Measurements from ENCODE around the gene C17orf113.
A peak's percentile ranks its signal among the peaks of the same experiment; 100 is the strongest.
"Not testable (repeated sequence)": the region's sequence is repeated elsewhere in the genome, so short reads cannot be mapped to it uniquely, and the experiment has no call there.

Gene C17orf113

DNA sequence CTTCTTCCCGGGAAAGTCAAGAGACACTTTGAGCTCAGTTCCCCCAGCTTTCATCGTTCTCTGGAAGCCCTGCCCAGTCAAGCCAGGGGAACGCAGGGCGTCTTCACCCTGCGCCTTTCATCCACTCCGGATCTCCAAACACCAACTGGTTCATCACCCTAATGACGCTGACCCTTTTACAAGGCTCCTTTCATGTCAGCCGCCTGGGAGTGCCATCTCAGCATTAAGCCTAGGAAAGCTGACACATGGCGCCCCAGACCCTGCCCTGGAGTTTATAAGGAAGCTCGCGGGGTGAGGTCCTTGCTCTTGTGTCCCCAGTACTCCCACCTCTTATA, 32.6 kb downstream of the C17orf113 start:
- Histone ChIP-seq H3K9me3 (ENCODE audit: control insufficient read depth, low read length) (no peaks in the 10 kb centered on the region), H3K27me3 (ENCODE audit: control insufficient read depth, insufficient read depth, low read length) (no peaks in the 10 kb centered on the region), H3K4me1 (ENCODE audit: control insufficient read depth, insufficient read depth, low read length) (peaks cover 29% of the 10 kb centered on the region), H3K9ac (ENCODE audit: low read length) (peak overlapping the region; percentile 98), H3K4me3 (ENCODE audit: low read length) (peak overlapping the region; percentile 88), H3K36me3 (ENCODE audit: control insufficient read depth, insufficient read depth, low read length) (peaks cover 8% of the 10 kb centered on the region)

GRCh38 chr17:42016941-42017865, 33.2 kb downstream of the C17orf113 start, which contains the start of gene DNAJC7:
Gene DNAJC7 (minus strand): TSS chr17:42017439. CDS start chr17:42017416, 23 bp downstream.
- H3K4me1 ChIP-seq (ENCODE audit: control insufficient read depth, insufficient read depth, low read length), result peaks cover 33% of the 10 kb centered on the region
- H3K4me3 ChIP-seq (ENCODE audit: low read length), result peak within 1 kb of the TSS; percentile 88
- H3K9me3 ChIP-seq (ENCODE audit: control insufficient read depth, low read length), result no peaks in the 10 kb centered on the region
- H3K9ac ChIP-seq (ENCODE audit: low read length), result peak within 1 kb of the TSS; percentile 98
- H3K27me3 ChIP-seq (ENCODE audit: control insufficient read depth, insufficient read depth, low read length), result no peaks in the 10 kb centered on the region
- peaks cover 2% of the 10 kb centered on the region for H3K36me3 ChIP-seq (ENCODE audit: control insufficient read depth, insufficient read depth, low read length)

- peaks cover 33% of the 10 kb centered on the region for H3K4me1 ChIP-seq (ENCODE audit: control insufficient read depth, insufficient read depth, low read length)
- no peaks in the 10 kb centered on the region for H3K9me3 ChIP-seq (ENCODE audit: control insufficient read depth, low read length)
- peak overlapping the region; percentile 98 for H3K9ac ChIP-seq (ENCODE audit: low read length)
- H3K27me3 ChIP-seq (ENCODE audit: control insufficient read depth, insufficient read depth, low read length), result no peaks in the 10 kb centered on the region
- no peaks in the 10 kb centered on the region for H3K36me3 ChIP-seq (ENCODE audit: control insufficient read depth, insufficient read depth, low read length)
- H3K4me3 ChIP-seq (ENCODE audit: low read length), result peak overlapping the region; percentile 88
Observed at GRCh38 chr17:42016411-42016831, 34.0 kb downstream of the C17orf113 start.

GRCh38 chr17:42013740-42014139, 36.7 kb downstream of the C17orf113 start:
- not testable (repeated sequence) for H3K4me3 ChIP-seq (ENCODE audit: low read length); H3K9me3 ChIP-seq (ENCODE audit: control insufficient read depth, low read length); H3K36me3 ChIP-seq (ENCODE audit: control insufficient read depth, insufficient read depth, low read length); H3K27me3 ChIP-seq (ENCODE audit: control insufficient read depth, insufficient read depth, low read length); H3K9ac ChIP-seq (ENCODE audit: low read length)
- H3K4me1 ChIP-seq (ENCODE audit: control insufficient read depth, insufficient read depth, low read length), result peaks cover 23% of the 10 kb centered on the region

DNA sequence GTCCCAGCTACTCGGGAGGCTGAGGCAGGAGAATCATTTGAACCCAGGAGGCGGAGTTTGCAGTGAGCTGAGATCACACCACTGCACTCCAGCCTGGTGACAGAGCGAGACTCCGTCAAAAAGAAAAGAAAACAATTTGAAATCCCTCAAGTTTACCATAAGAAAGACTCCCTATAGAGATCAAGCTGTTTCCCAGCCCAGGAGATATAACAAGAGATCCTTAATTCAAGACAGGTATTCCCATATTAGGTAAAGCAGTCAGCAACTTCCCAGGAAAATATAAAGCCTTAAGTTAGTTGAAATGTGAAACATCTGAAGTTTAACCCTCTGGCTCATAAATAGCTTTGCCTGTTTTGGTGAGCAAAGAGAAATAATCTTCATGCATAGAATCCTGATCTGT, 38.0 kb downstream of the C17orf113 start:
- not testable (repeated sequence) for H3K36me3 ChIP-seq (ENCODE audit: control insufficient read depth, insufficient read depth, low read length); H3K9me3 ChIP-seq (ENCODE audit: control insufficient read depth, low read length); H3K9ac ChIP-seq (ENCODE audit: low read length); H3K27me3 ChIP-seq (ENCODE audit: control insufficient read depth, insufficient read depth, low read length); H3K4me3 ChIP-seq (ENCODE audit: low read length)
- H3K4me1 ChIP-seq (ENCODE audit: control insufficient read depth, insufficient read depth, low read length), result peaks cover 15% of the 10 kb centered on the region

DNA sequence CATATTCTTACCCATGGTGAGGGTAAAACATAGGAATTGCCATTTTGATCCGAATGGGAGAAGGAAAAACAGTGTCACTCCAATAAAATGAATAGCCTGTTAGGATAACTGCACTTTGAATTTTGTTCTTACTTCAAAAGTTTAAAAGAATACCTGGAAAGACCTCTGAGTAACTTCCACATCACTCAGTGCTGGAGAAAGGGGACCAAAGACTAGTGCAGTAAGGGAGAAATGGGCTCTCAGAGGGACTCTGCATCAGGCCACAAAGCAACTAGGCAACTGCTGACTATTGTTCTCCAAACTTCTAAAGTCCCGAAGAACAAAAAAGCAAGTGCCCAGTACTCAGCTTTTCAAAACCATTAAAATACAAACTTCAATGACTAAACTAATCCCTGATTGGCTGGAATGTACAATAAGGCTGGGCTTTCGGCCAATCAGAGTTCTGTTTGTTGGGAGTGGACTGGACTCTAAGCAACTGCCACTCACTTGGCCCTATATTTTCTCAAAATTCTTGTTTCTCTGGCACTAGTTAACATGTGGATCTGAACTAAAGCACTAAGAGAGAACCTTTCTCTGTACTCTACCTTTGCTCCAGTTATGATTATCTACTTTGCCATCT, 39.4 kb downstream of the C17orf113 start:
- Histone ChIP-seq H3K9me3 (ENCODE audit: control insufficient read depth, low read length) (no peaks in the 10 kb centered on the region), H3K9ac (ENCODE audit: low read length) (no peak overlapping the region), H3K27me3 (ENCODE audit: control insufficient read depth, insufficient read depth, low read length) (no peaks in the 10 kb centered on the region), H3K4me1 (ENCODE audit: control insufficient read depth, insufficient read depth, low read length) (peaks cover 9% of the 10 kb centered on the region), H3K4me3 (ENCODE audit: low read length) (no peak overlapping the region), H3K36me3 (ENCODE audit: control insufficient read depth, insufficient read depth, low read length) (no peaks in the 10 kb centered on the region)

DNA sequence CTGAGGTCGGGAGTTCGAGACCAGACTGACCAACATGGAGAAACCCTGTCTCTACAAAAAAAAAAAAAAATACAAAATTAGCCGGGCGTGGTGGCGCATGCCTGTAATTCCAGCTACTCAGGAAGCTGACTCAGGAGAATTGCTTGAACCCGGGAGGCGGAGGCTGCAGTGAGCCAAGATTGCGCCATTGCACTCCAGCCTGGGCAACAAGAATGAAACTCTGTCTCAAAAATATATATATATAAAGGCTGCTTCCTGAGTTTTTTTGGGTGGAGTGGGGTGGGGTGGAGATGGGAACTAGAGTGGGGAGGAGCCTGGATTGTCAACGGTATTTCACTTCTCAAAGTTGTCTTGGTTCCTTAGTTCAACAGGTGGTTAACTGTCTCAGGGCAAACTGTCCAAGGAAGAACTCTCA, 40.1 kb downstream of the C17orf113 start:
- not testable (repeated sequence) for H3K9me3 ChIP-seq (ENCODE audit: control insufficient read depth, low read length); H3K36me3 ChIP-seq (ENCODE audit: control insufficient read depth, insufficient read depth, low read length); H3K9ac ChIP-seq (ENCODE audit: low read length); H3K4me1 ChIP-seq (ENCODE audit: control insufficient read depth, insufficient read depth, low read length); H3K4me3 ChIP-seq (ENCODE audit: low read length); H3K27me3 ChIP-seq (ENCODE audit: control insufficient read depth, insufficient read depth, low read length)

DNA sequence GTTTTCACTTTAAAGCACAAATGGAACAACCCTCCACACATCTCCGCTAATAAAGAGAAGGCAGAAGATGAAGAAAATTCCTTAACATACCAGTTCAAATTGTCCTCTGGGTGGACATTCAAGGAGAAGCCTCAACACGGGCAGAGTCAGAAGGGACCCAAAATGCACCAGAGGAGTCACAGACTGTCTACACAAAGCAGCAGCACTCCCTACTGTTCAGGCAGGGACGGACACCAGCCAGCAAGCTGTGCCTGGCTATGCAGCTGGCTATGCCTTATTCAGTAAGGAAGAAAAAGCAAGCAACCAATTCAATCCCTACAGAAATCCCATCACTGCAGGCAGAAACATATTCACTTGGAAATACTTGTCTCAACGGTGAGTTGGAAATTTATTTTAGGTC, 41.2 kb downstream of the C17orf113 start:
- Histone ChIP-seq H3K4me3 (ENCODE audit: low read length) (no peak overlapping the region), H3K36me3 (ENCODE audit: control insufficient read depth, insufficient read depth, low read length) (no peaks in the 10 kb centered on the region), H3K27me3 (ENCODE audit: control insufficient read depth, insufficient read depth, low read length) (no peaks in the 10 kb centered on the region), H3K9me3 (ENCODE audit: control insufficient read depth, low read length) (no peaks in the 10 kb centered on the region), H3K9ac (ENCODE audit: low read length) (no peak overlapping the region), H3K4me1 (ENCODE audit: control insufficient read depth, insufficient read depth, low read length) (peaks cover 13% of the 10 kb centered on the region)

- Histone ChIP-seq H3K27me3 (ENCODE audit: control insufficient read depth, insufficient read depth, low read length) (no peaks in the 10 kb centered on the region), H3K9me3 (ENCODE audit: control insufficient read depth, low read length) (no peaks in the 10 kb centered on the region), H3K4me1 (ENCODE audit: control insufficient read depth, insufficient read depth, low read length) (peaks cover 36% of the 10 kb centered on the region), H3K9ac (ENCODE audit: low read length) (no peak overlapping the region), H3K36me3 (ENCODE audit: control insufficient read depth, insufficient read depth, low read length) (no peaks in the 10 kb centered on the region), H3K4me3 (ENCODE audit: low read length) (no peak overlapping the region)
Observed at GRCh38 chr17:42005166-42005565, 45.2 kb downstream of the C17orf113 start.

DNA sequence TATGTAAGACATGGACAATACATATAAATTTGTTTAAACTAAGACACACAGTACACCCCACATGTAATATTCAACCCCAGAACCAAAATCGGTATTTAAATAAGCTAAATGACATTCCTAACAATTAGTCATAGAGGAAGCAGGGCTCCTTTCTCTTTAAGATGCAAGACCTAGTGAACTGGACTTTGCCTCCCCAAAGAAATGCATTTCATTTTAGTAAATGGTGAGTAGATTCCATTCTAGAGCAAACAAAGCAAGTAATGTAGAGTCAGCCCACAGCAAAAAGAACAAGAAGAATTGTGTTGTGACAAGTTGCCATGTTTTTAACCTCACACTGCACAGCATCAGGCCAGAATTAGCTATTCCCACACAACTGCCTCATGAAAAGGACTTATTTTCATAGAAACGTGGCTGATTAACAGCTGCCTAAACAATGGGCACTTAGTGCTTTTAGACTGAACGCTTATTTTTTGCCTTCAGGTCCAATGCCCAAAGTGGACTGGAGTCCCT, 47.6 kb downstream of the C17orf113 start:
- H3K4me1 ChIP-seq (ENCODE audit: control insufficient read depth, insufficient read depth, low read length), result peaks cover 39% of the 10 kb centered on the region
- no peak overlapping the region for H3K9ac ChIP-seq (ENCODE audit: low read length)
- no peaks in the 10 kb centered on the region for H3K36me3 ChIP-seq (ENCODE audit: control insufficient read depth, insufficient read depth, low read length)
- H3K27me3 ChIP-seq (ENCODE audit: control insufficient read depth, insufficient read depth, low read length), result no peaks in the 10 kb centered on the region
- no peaks in the 10 kb centered on the region for H3K9me3 ChIP-seq (ENCODE audit: control insufficient read depth, low read length)
- no peak overlapping the region for H3K4me3 ChIP-seq (ENCODE audit: low read length)

DNA sequence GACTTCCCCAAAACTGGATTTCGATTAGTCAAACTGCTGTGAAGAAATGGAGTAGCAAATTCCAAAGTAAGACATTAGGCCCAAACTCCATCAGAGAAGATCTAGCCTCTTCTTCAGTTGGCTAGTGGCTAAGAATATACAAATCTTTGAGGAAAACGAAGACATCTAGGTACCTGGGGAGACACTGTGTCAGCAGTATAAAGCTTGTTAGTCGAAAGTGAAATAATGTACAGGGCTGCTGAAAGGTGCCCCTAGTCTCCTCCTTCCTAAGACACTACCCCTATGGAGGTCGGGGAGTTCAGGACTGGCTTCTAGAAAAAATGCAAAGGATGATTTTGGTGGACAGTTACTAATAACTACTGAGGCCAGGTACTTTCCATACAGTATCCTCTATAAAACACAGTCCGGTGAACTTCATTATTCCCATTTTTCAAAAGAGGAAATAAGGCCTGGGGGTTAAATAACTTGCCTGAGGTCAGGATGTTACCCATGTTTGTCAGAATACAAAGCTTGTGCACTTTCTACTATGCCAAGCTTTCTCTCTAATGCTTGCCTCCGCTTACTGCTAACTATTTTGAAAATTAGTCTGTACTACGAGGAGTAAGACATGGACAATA, 48.1 kb downstream of the C17orf113 start:
- Histone ChIP-seq H3K9ac (ENCODE audit: low read length) (no peak overlapping the region), H3K4me3 (ENCODE audit: low read length) (no peak overlapping the region), H3K36me3 (ENCODE audit: control insufficient read depth, insufficient read depth, low read length) (no peaks in the 10 kb centered on the region), H3K9me3 (ENCODE audit: control insufficient read depth, low read length) (no peaks in the 10 kb centered on the region), H3K27me3 (ENCODE audit: control insufficient read depth, insufficient read depth, low read length) (no peaks in the 10 kb centered on the region), H3K4me1 (ENCODE audit: control insufficient read depth, insufficient read depth, low read length) (peaks cover 39% of the 10 kb centered on the region)

GRCh38 chr17:42001729-42002128, 48.7 kb downstream of the C17orf113 start:
- peaks cover 5% of the 10 kb centered on the region for H3K36me3 ChIP-seq (ENCODE audit: control insufficient read depth, insufficient read depth, low read length)
- H3K9ac ChIP-seq (ENCODE audit: low read length), result no peak overlapping the region
- H3K4me1 ChIP-seq (ENCODE audit: control insufficient read depth, insufficient read depth, low read length), result peaks cover 39% of the 10 kb centered on the region
- no peaks in the 10 kb centered on the region for H3K27me3 ChIP-seq (ENCODE audit: control insufficient read depth, insufficient read depth, low read length)
- H3K9me3 ChIP-seq (ENCODE audit: control insufficient read depth, low read length), result no peaks in the 10 kb centered on the region
- no peak overlapping the region for H3K4me3 ChIP-seq (ENCODE audit: low read length)

Data from mucosa of stomach (tissue), 1 donor.